ENCODE measurements around the gene CNTNAP2.
"Not testable (repeated sequence)": the region's sequence is repeated elsewhere in the genome, so short reads cannot be mapped to it uniquely, and the experiment has no call there.

The CNTNAP2 gene

GRCh38 chr7:148298768-148299167 is 2182.2 kb downstream of the CNTNAP2 start:
- DNase-seq = not testable (repeated sequence)

- DNase-seq = no peak
These were observed 2183.0 kb downstream of the CNTNAP2 start for GRCh38 chr7:148299350-148300276.

- DNase-seq = not testable (repeated sequence)
These were observed 2185.8 kb downstream of the CNTNAP2 start for GRCh38 chr7:148302436-148302835.

GRCh38 chr7:148303295-148304082 is 2186.9 kb downstream of the CNTNAP2 start:
- DNase-seq = peak in 1 of 2 experiments; percentile 28

- DNase-seq = no peak
These were observed 2187.4 kb downstream of the CNTNAP2 start for GRCh38 chr7:148304083-148304335.

GRCh38 chr7:148304456-148304855 is 2187.9 kb downstream of the CNTNAP2 start:
- DNase-seq = peak in 1 of 2 experiments; percentile 2

GRCh38 chr7:148306759-148307158 is 2190.2 kb downstream of the CNTNAP2 start:
- DNase-seq = no peak

- no peak for DNase-seq
These were observed 2201.7 kb downstream of the CNTNAP2 start for GRCh38 chr7:148318102-148318811.

GRCh38 chr7:148318838-148319237 is 2202.2 kb downstream of the CNTNAP2 start:
- DNase-seq = no peak

GRCh38 chr7:148319316-148319808 is 2202.8 kb downstream of the CNTNAP2 start:
- no peak for DNase-seq

GRCh38 chr7:148325208-148325607 is 2208.6 kb downstream of the CNTNAP2 start:
- DNase-seq = no peak

- DNase-seq = no peak
These were observed 2210.8 kb downstream of the CNTNAP2 start for GRCh38 chr7:148327379-148327778.

GRCh38 chr7:148328906-148329305 is 2212.3 kb downstream of the CNTNAP2 start:
- DNase-seq = no peak

- DNase-seq = no peak
These were observed 2213.7 kb downstream of the CNTNAP2 start for GRCh38 chr7:148330124-148330818.

GRCh38 chr7:148330822-148331221 is 2214.2 kb downstream of the CNTNAP2 start:
- DNase-seq = no peak

- DNase-seq = not testable (repeated sequence)
These were observed 2214.9 kb downstream of the CNTNAP2 start for GRCh38 chr7:148331456-148331855.

- no peak for DNase-seq
These were observed 2215.9 kb downstream of the CNTNAP2 start for GRCh38 chr7:148332191-148333186.

GRCh38 chr7:148334441-148334956 is 2217.9 kb downstream of the CNTNAP2 start:
- DNase-seq = no peak

- DNase-seq = no peak
These were observed 2218.5 kb downstream of the CNTNAP2 start for GRCh38 chr7:148334959-148335577.

GRCh38 chr7:148335790-148336189 is 2219.2 kb downstream of the CNTNAP2 start:
- DNase-seq = no peak

All from NCI-H524 (cell line).